ENCODE results near the gene LCT.
"Not testable (repeated sequence)": the region's sequence is repeated elsewhere in the genome, so short reads cannot be mapped to it uniquely, and the experiment has no call there.

The LCT gene

DNA sequence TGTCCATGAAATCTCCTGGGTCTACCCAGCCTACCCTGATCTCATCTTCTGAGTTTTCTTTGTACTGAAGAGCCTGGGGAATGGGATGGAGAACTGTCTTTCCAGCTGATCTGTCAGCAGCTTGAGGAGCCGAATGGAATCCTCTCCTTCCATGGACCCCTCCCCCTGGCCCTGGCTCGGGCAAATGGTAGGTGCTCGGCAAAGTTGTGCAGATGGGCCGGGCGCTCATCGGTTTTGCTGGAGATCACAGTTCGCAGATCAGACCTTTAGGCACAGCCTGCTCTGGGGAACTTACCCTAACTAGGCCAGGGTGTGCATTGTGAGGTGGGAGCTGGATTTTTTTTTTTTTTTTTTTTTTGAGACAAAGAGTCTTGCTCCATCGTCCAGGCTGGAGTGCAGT is 40.4 kb downstream of the LCT start:
- DNase-seq = no peak

DNA sequence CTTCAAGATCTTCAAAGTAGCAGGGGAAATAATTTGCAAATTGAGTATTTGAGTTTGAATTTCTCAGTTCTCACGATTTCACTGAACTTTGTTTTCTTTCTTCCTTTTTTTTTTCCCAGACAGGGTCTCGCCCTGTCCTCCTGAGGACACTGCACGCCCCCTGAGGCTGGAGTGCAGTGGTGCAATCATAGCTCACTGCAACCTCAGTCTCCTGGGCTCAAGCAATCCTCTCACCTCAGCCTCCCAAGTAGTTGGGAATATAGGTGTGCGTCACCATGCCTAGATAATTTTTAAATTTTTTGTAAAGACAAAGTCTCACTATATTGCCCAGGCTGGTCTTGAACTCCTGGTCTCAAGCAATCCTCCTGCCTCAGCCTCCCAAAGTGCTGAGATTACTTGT is 41.3 kb downstream of the LCT start:
- not testable (repeated sequence) for DNase-seq

DNA sequence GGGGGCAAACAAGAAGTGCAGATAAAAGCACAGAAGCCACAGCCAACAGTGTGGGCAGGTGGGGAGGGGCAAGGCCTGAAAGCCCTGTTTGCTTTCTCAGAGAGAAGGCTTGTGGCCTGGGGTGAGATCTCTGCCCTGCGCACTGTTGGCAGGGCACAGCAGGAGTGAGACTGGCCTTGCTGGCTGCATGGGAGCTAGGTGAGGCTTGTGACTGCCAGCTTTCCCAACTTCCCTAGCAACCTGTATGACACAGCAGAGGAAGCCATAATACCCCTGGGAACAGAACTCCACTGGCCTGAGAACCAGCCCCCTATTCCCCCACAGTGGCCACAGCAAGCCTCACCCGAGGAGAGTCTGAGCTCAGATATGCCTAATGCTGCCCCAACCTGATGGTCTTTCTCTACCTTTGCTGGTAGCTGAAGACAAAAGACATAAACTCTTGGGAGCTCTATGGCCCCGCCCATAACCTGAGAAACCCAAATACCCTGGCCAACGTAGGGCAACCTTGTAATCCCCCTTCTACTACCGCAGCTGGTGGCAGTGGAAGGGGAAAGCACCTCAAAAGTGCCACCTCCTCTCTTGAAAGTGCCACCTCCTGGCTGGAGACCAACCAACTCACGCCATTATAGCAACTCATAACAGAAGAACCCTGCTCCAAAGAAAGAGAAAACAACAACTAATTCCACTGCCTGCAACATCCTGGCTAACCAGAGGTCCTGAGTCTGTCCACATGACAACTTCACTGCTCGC is 44.4 kb downstream of the LCT start:
- no peak for DNase-seq

DNA sequence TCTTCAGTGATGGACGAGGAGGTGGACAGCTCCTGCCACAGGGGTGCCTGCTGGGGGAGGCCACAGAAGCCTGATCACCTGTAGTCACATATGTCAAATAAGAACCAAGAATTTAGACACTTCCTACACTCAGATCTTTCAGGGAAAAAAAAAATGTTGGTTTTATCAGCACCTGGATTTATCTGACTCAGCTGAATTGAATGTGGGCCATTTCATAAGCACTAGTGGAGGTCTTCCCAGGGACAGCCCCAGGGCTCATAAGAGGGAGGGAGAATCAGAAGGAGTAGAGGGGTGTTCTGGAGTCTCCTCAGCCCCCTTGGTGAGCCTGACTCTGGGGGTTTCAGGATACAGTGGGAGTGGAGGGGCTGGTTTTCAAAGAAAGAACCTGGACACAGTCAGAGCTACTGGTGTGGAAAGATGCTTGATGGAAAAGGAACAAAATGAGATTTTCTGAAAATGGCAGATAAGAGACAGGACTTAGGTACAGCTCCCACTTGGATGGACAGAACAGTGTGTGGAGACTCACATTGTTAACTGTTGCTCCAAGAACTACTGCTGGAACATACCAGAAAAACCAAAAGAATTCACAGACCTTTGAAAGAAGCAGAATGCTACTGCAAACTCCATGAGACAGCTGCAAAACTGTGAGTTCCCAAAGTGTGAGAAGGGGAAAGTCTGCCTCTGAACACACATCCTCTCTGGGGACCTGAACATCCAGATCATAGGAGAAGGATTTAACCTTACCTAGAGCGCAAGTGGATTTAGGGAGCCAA is 45.4 kb downstream of the LCT start:
- no peak for DNase-seq

DNA sequence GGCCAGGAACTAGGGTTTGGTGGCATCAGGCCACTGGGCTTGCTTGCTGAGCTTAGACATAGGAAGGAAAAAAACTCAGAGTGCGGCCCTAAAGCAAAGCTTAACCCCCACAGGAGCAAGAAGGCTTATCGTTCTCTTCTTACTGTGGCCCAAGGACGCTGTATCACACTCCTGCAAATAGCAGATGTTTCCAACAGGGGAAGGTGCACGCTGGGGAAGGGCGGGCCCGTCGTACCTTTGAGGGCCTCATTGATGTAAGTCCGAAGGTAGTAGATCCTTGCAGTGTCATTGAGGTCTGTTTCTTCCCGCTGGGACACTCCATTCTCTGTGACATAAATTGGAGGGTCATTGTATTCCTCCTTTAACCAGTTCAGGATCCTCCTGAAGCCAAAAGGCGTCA is 46.6 kb downstream of the LCT start:
- DNase-seq = no peak

DNA sequence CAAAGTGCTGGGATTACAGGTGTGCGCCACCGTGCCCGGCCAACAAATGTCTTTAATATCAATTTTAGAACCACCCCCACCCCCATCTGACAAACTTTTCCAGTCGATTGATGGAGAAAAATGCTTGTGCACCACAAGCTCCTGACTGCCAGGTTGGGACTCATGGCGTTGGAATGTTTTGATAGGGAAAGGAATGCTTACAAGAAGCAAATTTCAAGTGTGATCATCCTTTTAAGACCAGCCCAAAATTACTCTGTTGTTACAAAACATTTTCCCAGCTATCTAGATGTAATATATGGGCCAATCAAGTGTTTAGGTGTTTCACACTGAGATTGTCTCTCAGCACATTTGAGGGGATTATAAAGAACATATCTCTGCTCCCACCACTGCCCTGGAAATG is 50.2 kb downstream of the LCT start:
- no peak for DNase-seq

DNA sequence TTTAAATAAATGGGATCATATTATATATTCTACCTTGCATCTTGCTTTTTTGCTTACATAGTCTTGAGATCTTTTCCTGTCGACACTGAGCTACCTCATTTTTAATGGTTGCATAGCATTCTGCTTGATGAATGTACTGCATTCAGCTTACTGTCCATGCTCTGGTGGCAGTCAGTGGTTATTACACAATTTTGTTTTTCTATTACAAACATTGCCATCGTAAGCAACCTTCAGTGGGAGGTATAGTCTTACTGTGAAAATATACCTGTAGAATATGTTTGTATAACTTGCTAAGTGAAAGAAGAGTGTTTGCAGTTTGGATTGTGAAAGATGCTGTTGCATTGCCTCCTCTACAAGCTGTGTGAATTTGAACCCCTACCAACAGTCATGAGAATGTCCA is 52.0 kb downstream of the LCT start:
- DNase-seq = no peak

DNA sequence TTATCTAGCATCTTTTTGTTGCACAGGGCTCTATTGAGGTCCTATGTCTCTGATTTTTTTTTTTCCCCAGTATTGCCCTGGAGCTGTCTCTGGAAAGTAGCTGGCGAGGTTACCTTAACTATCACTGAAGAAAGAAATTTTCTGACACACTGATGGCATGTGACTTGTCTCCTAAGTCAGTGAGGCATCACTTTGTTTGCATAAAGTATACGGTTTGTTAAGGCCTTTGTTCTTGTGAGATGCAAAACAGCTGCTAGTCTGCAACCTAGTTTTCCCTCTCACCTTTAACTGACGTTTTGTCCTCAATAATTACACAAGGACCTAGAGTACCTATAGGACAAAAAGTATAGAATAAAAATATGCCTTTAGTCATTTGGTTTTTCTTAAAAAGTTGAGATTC is 53.5 kb downstream of the LCT start:
- DNase-seq = no peak

DNA sequence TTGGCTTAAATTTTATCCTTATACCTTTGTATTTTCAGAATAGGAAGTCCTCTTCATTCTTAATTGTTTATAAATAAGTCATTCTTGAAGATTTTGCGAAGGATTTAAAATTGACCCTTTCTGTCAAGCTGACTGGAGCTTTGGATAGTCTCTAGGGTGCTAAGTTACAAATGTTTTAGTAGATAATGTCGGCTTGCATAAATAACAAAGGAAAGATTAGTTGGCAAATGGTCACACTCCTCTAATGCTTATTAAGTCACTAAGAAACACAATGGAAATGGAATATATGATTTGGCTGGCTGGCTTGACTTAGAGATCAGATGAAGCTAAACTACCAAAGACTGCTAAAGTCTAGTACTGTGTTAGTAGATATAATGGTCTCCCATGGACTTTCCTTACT is 54.8 kb downstream of the LCT start:
- DNase-seq = no peak

DNA sequence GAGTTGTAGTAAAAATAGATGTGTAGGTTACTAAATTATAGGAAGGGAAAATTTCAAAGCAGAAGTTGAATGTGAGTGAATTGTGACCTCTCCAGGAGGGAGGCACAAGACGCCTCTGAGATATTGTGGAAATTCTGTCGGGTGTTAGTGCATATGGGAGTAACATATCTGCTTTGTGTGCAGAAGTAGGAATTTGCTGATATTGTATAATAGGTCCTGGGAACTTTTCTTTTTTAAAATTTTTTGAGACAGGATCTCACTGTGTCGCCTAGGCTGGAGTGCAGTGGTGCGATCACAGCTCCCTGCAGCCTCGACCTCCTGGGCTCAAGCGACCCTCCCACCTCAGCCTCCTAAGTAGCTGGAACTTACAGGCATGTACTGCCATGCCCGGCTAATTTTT is 60.6 kb downstream of the LCT start:
- DNase-seq = no peak

DNA sequence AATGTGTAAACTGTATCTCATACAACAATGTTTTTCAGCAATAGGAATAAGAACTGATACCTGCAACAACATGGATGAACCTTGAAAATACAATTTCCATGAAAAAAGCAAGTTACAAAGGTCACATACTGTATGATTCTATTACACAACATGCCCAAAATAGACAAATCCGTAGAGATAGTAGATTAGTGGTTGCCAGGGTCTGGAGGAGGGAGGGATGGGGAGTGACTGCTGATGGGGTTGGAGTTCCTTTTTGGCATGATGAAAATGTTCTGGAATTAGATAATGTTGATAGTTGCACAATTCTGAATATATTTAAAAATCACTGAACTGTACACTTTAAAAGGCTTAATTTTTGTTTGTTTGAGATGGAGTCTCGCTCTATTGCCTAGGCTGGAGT is 61.6 kb downstream of the LCT start:
- DNase-seq = no peak

DNA sequence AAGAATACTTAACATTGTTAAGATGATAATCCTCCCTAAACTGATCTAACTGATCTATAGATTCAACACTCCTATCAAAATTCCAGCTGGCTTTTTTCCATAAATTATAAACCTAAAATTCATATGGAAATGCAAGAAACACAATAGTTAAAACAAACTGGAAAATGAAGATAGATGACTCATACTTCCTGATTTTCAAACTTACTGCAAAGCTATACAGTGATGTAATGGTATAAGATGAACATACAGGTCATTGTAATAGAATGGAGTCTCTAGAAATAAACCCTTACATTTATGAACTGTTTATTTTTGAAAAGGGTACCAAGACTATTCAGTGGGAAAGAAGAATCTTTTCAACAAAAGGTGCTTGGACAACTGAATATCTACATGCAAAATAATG is 63.1 kb downstream of the LCT start:
- DNase-seq = no peak

DNA sequence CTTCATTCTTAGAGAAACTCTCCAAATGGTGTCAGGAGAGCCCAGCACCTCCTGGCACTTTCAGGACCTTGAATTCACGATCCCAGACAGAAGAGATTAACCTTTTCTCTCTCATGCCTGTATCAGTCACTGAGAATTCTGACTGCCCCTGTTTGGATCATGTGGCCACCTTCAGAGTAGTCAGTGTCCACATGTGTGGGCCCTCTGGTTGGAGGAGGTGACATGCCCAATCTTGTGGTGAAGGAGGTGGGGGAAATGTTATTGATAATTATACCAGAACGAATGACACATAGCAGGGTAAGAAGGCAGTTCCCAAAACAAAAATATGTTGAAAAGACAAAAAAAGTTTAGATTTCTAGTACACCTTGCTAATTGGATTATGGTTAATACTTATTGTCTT is 63.7 kb downstream of the LCT start:
- no peak for DNase-seq

DNA sequence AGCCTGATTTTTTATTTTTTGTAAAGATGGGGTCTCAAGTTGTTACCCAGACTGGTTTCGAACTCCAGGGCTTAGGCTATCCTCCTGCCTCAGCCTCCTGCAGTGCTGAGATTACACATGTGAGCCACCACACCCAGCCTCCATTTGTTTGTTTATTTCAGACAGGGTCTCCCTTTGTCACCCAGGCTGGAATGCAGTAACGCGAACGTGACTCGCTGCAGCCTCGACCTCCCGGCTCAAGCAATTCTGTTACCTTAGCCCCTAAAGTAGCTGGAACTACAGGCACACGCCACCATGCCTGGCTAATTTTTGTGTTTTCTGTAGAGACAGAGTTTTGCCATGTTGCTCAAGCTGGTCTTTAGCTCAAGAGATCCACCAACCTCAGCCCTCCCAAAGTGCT is 68.1 kb downstream of the LCT start:
- DNase-seq = no peak

DNA sequence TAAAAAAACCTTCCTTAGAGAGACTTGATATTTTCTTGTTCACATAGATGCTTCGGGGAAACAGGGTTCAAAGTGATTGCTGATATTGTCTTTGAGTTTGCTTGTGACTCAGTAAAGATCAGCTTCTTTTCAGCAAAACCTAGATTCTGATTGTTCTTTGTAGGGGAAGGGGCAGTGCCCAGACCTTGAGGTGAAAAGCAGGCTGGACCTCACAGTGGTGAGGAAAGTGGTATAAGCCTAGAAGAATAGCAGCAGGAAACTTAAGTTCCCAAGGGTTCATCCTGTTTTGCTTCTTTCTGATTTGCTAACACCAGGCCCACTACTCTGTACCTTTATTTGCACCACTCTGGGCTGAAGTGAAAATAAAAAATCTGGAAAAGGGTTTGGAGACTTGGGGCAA is 74.5 kb downstream of the LCT start:
- no peak for DNase-seq

DNA sequence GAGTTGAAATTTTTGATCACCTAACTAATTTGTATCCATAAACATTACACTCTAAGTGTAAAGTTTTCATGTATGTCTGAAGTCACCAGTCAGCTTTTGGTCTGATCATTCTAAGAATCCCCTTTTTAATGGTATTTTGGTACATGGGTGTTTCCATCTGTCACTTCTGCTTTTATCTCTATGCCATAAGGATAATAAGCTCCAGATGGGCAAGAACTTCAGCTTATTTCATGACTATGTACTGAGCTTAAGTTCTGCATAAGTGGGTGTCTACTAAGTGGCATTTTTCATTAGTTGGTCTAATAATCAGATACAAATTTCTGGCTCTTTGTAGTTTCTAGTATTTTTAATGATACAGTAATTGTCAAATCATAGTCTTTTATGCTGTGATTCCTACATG is 75.0 kb downstream of the LCT start:
- no peak for DNase-seq

DNA sequence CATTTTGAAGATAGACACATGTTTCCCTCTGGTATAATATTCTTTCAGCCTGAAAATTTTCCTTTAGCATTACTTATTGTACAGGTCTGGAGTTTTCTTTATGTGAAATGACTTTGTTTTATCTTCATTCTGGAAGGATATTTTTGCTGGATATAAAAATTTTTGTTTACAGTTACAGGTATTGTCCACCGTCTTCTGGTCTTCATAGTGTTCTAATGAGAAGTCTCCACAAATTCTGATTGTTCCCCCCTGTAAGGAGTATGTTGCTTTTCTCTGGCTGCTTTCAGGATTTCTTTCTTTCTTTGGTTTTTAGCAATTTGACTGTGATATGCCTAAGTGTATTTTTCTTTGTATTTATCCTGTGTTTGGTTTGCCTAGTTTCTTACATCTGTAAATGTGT is 80.3 kb downstream of the LCT start:
- no peak for DNase-seq

DNA sequence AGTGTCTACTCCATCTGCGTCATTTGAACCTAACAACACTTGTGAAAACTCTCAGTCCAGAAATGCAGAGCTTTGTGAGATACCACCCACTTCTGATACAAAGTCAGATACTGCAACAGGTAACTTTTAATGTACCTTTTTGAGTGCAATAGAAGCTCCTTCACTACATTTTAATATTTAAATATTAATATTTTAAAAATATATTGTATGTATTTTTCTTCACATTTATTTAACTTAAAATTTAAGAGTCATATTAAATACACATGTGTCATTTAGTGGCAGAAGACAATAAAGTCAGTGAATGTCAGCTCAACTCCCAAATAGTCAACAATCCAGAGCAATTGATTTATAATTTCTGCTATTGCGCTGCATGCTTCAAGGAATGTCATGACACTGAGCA is 81.4 kb downstream of the LCT start:
- no peak for DNase-seq

DNA sequence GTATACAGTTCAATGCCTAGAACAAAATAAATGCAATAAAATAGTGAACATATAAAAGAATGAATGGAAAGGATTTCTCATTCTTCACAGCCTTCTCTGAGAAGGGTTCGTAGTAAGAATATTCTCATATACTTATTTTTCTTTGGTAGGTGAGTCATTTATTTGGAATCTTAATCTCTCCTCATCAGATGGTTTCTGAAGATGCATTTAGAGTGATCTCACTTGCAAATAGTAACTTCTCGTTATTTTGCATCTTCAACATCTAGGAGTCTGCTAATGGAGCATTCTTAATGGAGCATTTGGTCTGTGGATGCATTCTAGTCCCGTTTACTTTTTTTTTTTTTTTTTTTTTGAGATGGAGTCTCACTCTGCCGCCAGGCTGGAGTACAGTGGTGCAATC is 91.4 kb downstream of the LCT start:
- DNase-seq = no peak

DNA sequence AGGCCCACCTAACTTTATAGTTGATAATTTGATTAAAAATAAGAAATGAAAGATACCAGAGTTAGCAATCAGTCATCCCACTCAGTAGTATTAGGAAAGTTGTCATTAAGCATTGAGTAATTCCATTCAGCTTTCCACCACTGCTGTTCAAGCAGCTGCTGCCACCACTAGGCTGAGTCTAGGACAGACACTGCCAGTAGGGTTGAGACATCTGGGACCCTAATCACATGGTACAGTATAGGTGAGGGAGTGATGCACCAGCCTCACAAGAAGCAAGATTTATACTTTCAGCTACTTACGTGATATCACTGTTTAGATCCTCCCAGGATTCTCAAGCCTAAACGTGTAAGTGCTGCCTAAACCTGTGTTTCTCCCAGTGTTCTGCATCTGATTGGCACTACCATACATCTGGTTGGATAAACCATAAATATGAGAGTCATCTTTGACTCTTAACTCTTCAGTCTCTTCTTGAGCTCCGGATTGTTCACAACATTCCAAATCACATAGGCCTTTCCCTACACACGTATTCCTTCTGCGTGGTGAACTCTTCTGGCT is 92.1 kb downstream of the LCT start:
- DNase-seq = peak in 1 of 2 experiments; percentile 1

DNA sequence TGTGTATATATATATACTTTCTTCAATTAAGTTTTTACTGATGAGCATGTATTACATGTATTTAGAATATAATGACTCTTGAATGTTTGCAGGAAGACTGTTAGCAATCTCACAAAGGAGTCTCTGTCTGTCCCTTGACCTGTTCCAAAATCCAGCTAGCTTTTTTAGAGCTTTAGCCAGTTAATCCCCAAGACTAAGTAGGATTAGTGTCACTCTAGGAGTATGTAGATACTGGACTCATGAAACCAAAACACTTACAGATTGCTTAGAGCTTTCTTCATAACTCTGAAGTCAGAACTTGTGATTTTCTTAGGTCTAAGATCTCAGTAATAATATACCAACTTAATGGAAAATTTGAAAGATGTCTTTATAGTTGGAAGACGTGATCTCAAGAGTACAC is 93.1 kb downstream of the LCT start:
- no peak for DNase-seq

DNA sequence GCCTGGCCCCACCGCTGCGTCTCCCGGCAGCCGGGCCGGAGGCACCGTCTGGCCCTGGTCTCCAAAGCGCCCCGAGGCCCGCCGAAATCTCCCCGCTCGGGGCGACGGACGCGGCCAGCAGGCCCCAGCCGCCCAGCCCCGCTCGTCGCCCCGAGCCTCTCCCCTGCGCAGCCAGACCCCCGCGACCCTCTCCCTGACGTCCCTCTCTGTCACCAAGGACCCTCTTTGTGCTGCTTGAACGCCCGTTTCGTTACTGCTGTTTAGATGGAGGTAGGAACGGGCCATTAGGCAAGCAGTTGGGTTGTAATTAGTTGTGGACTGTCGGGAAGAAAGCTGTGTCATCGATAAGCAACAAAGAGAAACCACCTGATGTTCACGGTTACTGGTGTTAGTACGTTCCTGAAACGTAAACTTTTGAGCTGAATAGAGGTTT is 94.6 kb downstream of the LCT start:
- DNase-seq = peak; percentile 0 to 11

DNA sequence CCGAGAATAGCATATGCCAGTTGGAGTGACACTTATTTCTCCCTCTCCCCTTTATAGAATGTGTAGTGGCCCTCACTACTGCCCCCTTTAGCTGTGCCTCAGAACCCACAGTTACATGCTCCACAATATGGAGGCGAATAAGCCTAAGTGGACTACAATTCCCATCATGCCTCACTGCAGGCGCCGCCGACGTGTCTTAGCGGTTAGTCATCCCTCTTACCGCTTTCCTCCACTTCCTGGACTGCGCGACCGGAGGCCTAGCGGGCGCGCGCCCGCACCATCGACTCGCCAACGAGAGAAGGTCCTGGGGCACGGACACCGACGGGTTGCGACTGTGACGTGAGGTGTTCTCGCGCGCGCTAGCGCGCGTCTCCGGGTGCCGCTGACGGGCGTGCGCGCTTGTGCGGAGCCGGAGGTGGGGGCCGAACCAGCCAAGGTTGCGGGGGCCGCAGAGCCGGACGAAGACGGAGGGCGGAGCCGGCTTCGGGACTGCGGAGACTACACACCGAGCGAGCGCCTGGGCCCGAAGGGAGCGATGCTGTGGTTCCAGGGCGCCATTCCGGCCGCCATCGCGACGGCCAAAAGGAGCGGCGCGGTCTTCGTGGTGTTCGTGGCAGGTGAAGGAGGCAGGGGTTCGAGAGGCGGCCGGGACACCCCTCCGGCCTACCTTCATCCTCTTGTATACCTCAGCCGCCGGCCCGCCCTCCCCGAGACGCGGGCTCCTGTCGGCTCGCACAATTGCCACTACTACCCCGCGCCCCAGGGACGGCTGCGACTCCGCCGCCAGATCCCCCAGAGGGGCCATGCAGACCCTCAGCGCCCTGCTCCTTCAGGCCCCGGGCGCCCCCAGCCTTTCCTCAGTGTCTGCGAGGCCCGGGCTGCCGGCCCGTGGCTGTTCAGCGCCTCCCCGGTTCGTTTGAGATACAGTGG is 95.3 kb downstream of the LCT start, which contains the start of gene UBXN4:
TSS of gene UBXN4 (plus strand) at position 461 of the 930 bp plus-strand sequence. CDS start at position 536, 75 bp downstream.
- DNase-seq = peak; percentile 87 to 88
